ENCODE measurements around the gene IRF7.

IRF7 gene

DNA sequence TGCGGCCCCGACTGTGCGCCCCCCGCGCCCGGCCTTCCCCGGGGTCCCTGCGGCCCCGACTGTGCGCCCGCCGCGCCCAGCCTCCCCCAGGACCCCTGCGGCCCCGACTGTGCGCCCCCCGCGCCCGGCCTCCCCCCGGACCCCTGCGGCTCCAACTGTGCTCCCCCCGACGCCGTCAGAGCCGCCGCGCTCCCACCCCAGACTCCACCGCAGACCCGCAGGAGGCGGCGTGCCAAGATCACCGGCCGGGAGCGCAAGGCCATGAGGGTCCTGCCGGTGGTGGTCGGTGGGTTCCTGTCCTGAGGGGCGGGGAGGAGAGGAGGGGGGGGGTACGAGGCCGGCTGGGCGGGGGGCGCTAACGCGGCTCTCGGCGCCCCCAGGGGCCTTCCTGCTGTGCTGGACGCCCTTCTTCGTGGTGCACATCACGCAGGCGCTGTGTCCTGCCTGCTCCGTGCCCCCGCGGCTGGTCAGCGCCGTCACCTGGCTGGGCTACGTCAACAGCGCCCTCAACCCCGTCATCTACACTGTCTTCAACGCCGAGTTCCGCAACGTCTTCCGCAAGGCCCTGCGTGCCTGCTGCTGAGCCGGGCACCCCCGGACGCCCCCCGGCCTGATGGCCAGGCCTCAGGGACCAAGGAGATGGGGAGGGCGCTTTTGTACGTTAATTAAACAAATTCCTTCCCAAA lies 24.4 kb upstream of the IRF7 start:
- no peak for DNase-seq (ENCODE audit: low read depth)

DNA sequence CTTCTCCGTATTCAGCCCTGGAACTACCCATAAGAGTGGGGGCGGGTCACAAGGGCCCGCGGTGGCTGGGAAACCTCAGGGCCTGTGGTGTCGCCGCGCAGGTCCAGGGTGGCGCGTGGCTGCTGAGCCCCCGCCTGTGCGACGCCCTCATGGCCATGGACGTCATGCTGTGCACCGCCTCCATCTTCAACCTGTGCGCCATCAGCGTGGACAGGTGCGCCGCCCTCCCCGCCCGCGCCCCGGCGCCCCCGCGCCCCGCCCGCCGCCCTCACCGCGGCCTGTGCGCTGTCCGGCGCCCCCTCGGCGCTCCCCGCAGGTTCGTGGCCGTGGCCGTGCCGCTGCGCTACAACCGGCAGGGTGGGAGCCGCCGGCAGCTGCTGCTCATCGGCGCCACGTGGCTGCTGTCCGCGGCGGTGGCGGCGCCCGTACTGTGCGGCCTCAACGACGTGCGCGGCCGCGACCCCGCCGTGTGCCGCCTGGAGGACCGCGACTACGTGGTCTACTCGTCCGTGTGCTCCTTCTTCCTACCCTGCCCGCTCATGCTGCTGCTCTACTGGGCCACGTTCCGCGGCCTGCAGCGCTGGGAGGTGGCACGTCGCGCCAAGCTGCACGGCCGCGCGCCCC lies 23.7 kb upstream of the IRF7 start:
- no peak for DNase-seq (ENCODE audit: low read depth)

DNA sequence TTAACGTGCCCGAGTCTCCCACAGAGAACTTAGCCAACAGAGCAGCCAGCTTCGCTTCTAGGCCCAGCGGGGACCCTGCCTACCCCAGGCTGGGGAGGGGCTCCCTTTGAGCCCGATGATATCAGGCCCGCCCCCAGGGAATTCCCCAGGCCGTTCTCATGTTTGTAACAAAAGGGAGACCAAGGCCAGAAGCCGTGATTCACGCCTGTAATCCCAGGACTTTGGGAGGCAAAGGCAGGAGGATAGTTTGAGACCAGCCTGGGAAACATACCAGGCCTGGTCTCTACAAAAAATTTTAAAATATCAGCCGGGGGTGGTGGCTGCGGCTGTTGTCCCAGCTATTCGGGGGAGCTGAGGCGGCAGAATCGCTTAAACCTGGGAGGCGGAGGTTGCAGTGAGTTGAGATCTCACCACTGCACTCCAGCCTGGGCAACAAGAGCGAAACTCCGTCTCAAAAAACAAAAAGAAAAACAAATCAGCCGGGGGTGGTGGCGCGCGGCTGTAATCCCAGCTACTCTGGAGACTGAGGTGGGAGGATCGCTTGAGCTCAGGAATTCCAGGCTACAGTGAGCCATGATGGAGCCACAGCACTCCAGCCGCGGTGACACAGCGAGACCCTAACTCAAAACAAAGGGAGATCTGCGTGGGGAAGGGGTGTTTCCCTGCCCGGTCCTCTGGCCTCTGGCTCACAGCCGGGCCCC lies 23.0 kb upstream of the IRF7 start:
- no peak for DNase-seq (ENCODE audit: low read depth)

DNA sequence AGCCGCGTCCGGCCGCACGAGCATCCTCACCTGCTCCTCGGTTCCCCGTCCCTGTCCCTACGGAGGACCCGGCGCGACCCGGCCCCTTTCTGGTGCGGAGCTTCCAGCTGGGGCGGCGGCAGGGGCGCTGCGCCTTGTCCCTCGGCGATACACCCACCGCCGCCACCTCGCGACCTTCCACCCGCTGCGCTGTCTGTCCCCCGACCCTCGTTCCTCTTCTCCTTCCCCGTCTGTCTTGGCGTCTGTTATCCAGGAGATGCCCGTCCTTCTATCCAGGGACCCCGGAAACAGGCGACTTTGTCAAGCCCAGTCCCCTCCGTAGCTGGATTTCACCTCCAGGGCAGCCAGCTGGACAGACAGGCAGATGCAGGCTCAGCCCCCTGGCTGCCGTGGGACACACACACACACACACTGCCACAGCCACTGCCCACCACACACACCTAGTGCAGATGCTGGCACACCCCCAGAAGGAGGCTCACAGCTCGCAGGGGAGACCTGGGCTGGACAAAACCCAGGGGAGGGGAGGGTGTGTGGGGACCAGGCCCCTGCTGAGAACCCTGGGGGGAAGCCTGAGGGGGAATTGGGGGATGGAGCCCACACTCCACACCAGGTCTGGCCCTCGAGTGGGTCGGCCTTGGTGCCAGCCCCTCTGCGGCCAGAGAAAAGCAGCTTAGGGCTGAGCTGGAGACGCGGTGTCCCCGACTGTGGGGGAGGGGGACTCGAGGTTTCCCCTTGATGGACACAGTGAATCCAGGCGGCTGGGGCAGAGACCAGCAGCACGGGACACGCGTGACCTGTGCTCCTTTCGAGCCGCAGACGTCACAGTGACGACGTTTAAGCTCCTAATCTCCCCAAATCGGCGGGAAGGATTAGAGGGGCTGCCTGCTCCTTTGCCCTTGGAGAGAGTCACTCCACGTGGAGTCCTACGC lies 22.1 kb upstream of the IRF7 start:
- DNase-seq (ENCODE audit: low read depth), result no peak

DNA sequence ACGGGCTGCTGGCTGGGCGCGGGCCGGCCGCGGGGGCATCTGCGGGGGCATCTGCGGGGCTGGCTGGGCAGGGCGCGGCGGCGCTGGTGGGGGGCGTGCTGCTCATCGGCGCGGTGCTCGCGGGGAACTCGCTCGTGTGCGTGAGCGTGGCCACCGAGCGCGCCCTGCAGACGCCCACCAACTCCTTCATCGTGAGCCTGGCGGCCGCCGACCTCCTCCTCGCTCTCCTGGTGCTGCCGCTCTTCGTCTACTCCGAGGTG lies 21.5 kb upstream of the IRF7 start:
- DNase-seq (ENCODE audit: low read depth), result no peak

DNA sequence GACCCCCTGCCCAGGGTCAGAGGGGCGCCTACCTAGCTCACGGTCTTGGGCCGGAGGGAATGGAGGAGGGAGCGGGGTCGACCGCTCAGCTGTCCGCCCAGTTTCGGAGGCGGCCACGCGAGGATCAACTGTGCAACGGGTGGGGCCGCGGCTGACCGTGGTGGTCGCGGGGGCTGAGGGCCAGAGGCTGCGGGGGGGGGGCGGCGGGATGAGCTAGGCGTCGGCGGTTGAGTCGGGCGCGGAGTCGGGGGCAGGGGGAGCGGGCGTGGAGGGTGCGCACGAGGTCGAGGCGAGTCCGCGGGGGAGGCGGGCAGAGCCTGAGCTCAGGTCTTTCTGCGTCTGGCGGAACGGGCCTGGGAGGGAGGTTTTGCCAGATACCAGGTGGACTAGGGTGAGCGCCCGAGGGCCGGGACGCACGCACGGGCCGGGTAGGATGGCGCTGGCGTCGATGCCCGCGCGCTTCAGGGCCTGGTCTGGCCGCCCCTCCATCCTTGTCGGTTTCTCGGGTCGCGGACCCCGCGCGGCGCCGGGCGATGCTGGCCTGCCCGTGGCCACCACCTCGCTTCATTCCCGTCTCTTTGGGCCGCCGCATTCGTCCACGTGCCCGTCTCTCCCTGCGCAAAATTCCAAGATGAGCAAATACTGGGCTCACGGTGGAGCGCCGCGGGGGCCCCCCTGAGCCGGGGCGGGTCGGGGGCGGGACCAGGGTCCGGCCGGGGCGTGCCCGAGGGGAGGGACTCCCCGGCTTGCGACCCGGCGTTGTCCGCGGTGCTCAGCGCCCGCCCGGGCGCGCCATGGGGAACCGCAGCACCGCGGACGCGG lies 21.0 kb upstream of the IRF7 start, which contains the start of gene DRD4:
Gene DRD4, plus strand, starts transcription at position 759 of the 822 bp plus-strand sequence. Its CDS starts 36 bp downstream, at position 795.
- peak; percentile 63 for DNase-seq (ENCODE audit: low read depth)

DNA sequence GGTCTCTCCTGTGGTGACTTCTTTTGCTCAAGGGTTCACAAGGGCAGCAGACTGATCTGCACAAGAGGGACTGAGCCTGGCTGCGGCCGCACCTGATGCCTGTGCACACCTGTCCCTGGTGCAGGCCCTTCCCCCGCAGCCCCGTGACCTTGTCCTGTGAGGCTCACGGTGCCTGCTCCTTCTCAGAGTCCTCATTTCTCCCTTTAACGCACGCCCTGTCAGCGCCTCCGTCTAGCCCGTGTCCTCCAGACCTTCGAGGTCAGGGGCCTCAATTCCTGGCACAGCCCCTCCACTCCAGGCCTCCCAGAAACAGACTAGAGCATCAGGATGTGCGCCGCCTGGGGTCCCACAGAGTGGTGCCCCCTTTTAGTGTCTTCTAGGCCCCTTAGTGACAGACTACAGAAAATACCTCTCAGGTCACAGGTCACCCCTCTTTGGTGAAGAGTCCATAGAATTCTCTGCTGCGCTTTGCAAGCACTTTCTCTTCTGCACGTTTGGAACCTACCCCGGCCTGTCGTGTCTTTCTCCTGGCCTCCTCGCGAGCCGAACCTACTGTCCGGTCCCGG lies 20.3 kb upstream of the IRF7 start:
- DNase-seq (ENCODE audit: low read depth), result no peak

DNA sequence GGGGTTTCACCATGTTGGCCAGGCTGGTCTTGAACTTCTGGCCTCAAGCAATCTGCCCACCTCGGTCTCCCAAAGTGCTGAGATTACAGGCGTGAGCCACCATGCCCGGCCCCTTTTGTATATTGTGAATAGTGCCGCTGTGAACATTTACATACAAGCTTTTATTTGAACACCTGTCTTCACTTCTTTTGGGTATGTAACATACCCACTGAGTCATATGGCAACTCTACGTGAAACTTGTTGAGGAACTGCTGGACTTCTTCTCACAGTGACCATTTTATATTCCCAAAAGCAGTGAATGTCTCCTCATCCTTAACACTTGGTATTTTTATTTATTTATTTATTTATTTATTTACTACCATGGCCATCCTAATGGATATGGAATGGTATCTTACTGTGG lies 15.1 kb upstream of the IRF7 start:
- no peak for DNase-seq (ENCODE audit: low read depth)

DNA sequence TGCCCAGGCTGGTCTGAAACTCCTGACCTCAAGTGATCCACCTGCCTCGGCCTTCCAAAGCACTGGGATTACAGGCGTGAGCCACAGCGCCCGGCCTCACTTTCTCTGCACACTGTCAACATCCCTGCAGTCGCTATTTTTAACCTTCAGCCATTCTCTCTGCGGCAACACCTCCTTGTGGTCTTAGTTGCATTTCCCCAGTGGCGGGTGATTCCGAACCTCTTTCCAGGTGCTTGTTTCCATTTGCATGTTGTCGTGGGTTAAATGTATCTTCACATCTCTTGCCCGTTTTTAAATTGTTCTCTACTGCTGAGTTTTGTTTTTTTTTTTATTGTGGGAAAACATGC lies 13.5 kb upstream of the IRF7 start:
- DNase-seq (ENCODE audit: low read depth), result no peak

DNA sequence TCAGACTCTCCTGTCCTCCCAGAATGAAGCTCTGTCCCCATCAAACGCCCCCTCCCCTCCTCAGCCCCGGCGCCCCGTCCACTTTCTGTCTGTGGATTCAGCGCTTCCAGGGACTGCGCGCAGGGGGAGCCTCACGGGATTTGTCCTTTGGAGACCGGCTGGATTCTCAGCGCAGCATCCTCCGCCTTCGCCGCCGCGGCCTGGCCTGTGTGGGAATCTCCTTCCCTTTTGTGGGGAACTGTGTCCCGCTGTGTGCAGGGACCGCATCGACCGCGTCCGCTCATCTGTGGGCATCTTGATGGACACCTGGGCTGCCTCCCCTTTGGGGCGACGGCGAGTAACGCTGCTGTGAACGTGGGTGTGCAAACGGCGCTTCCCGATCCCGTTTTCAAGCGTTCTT lies 12.3 kb upstream of the IRF7 start:
- no peak for DNase-seq (ENCODE audit: low read depth)

DNA sequence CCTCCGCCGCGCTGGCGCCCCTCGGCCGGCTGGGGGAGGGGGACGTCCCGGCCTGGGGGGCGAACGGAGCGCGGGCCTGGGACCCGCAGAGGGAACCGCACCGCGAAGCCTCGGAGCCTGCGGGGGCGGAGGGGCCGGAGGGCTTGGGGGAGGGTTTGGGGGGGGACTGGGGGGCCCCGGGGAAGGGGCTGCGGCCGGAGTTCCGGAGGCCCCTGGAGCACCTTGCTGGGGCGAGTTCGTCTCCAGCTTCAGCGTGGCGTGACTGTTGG lies 11.5 kb upstream of the IRF7 start:
- no peak for DNase-seq (ENCODE audit: low read depth)

DNA sequence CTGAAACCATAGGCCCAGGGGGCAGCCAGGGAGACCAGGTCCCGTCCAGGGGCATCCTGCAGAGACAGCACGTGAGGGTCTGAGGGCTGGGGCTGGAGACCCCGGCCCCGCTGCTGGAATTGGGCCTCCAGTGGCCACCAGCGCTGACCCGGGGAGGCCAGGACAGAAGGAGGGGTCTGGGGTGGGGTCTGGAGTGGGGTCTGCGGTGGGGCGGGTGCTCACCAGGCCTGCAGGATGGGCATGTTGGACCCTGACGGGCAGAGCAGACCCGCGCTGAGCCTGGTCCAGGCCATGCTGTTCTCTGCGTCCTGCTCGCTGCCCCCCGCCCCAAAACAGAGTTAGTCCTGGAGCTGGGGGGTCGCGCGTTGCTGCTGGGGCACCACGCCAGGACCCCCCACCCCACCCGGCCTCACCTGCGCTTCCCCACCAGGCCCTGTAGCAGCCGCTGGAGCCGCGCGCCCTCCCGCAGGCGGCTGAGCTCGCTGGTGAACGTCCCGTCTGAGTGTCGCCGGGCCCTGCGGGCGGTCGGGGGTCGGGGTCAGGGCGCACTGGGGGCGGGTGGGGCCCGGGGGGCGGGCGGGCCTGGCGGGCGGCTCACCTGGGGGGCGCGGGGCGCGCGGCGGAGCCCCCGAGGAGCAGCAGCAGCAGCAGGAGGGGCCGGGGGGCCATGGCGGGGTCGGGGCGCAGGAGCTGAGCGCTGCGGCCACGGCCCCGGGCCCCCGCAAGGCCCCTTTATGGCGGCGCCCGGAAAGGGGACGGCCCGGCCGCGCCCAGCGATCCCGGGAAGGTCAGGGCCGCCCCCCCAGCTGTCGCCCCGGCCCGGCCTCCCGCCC lies 10.9 kb upstream of the IRF7 start, which contains the start of gene SCT:
Gene SCT, minus strand, starts transcription at position 707 of the 833 bp plus-strand sequence. Its CDS starts 38 bp downstream, at position 669.
- no peak for DNase-seq (ENCODE audit: low read depth)

DNA sequence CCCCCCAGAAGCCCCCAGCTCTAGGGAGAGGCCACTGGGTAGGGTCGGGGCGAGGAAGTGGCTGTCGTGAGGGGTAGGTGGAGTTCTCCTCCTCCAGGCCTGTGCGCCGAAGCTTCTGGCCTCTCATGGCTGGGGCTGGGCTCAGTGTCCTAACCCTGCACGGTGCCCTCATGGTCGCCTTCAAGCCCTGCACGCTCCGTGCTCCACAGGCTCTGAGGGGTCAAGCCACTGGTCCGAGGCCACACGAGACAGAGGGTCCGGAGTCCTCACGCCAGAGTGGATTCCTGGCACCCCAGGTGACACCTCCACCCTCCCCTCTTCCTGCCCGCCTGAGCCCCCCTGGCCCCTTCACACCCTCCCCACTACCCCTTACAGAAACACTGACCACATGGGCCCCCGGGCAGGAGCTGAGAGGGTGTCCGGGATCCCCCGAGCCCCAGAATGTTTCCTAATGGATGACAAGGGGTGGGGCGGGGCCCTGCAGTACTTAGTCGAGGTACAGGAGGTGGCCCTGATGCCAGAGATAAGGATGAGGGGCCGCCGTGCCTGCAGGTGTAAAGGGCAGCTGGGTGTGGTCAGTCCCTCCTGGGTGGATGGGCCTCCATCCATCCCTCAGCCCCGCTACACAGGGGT lies 10.0 kb upstream of the IRF7 start:
- no peak for DNase-seq (ENCODE audit: low read depth)

DNA sequence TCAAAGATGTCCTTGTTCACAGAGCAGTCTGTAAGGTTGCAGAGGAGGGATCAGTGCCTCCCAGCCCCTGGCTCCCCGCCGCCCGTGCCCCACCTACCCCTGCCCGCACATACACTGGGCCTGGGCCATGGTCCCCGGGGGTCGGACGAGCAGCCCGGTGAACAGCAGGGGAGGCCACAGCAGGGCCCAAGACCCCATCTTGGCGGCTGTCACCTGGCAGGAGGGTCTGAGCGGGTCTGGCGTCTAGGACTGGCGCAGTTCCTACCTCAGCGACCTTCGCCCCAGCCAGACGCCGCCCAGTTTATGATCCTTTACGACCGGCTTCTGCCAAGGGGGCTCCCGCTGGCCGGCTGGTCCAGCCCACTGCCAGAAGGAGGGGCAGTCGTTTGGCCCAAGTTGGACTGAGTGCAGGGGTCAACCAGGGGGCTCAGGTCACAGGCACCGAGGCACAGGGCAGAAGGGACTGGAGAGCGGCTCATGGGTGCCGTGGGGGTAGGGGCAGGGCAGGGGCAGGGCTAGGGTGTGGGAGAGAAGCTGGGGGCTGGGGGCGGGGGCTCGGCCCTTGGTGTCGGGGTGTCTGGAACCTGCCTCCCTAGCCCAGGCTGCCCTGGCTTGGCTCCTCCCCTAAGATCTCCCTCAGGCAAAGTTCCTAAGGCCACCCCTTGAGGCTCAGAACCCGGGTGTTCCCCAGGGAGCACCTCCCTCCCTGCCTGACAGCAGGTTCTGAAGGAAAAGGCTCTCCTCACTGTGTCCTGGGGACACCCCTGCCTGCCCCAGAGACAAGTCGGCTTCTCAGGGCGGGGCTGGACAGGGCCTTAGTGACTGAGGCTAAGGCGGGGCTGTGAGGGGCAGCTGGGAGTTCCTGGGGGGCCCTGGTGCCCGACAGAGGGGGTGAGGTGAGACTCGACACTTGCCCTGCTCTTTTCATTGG lies 9.2 kb upstream of the IRF7 start, which contains the start of gene CDHR5:
Gene CDHR5, minus strand, starts transcription at position 251 of the 931 bp plus-strand sequence. Its CDS starts 53 bp downstream, at position 198.
- DNase-seq (ENCODE audit: low read depth), result no peak

DNA sequence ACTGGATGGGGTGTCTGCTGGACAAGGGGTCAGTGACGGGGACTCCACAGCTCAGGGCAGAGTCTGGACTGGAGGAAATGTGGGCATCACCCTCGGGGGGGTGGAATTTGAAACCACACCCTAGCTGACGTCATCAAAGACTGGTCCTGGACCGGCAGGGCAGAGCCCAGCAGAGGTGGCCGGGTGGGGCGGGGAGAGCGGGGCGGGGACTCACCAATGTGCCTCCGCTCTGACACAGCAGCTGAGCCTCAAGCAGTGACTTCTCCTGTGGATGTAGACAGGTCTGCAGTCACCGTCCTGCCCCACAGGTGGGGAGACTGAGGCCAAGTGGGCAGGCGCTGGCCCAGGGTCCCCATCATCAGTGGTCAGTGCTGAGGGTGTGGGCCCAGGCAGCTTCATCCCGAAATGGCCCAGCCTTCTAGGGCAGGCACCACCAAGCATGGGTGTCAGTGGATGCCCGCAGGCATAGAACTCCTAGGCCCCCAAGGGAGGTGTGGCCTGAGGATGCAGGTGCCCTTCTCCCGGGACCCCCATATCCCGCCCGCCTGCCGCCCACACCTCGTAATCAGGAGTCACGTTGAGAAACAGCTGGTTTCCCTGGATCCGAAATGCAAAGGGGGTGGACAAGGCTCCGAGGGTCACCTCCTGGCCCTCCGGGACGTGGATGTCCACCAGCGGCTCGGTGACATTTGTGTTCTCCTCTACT lies 8.4 kb upstream of the IRF7 start:
- peak; percentile 45 for DNase-seq (ENCODE audit: low read depth)

DNA sequence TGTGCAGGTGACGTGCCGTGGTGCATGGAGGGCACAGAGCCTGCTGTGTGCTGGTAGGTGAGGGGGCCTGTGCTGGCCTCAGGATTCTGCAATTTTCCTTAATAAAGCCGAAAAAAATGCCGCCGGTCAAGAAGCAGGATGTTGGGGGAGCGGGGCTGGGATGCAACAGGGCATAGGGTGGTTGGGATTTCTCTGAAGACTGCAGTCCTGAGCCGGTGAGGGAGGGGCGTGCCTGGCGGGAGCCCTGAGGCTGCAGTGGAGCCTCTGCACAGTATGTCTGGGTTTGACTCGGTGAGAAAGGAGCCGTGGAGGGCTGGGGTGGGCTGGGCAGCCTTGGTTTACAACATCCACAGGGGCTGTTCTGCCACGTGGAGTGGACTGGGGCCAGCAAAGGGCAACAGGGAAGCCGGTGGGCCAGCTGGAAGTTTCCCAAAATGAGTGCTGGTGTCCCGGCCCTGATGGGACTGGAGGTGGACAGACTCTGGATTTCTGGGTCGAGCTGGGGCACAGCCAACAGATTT lies 7.7 kb upstream of the IRF7 start:
- no peak for DNase-seq (ENCODE audit: low read depth)

DNA sequence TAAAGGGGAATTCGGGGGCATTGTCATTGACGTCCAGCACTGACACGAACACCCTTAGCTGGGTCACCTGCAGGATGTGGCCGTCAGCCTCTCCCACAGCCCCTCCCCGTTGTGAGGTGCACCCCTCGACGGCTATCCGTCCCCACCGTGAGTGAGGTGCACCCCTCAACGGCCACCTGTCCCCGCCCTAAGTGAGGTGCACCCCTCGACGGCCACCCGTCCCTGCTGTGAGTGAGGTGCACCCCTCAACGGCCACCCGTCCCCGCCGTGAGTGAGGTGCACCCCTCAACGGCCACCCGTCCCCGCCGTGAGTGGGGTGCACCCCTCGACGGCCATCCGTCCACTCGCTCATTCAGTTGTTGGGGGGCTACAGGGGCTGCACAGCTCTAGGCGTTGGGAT lies 6.1 kb upstream of the IRF7 start:
- no peak for DNase-seq (ENCODE audit: low read depth)
